ENCODE data around the gene DGCR6L.
"Not testable (repeated sequence)": the region's sequence is repeated elsewhere in the genome, so short reads cannot be mapped to it uniquely, and the experiment has no call there.

Gene DGCR6L

DNA sequence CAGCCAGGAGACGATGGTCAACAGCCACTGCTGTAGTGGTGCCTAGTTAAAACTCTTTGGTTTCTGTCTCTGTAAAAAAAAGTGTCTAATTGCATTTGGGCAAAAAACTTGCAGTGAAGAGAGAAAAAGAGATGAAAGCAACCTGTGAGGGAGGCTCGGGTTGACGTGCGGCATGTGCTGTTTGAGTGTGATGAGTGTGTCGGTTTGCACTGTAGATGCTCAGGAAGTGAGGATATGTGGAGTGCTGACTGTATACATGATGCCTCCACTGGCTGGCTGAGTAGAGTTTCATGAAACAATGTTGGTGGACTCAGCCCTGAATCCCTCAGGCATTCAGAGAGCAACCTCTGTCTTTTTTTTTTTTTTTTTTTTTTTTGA is 4.3 kb upstream of the DGCR6L start:
- no peak for DNase-seq

DNA sequence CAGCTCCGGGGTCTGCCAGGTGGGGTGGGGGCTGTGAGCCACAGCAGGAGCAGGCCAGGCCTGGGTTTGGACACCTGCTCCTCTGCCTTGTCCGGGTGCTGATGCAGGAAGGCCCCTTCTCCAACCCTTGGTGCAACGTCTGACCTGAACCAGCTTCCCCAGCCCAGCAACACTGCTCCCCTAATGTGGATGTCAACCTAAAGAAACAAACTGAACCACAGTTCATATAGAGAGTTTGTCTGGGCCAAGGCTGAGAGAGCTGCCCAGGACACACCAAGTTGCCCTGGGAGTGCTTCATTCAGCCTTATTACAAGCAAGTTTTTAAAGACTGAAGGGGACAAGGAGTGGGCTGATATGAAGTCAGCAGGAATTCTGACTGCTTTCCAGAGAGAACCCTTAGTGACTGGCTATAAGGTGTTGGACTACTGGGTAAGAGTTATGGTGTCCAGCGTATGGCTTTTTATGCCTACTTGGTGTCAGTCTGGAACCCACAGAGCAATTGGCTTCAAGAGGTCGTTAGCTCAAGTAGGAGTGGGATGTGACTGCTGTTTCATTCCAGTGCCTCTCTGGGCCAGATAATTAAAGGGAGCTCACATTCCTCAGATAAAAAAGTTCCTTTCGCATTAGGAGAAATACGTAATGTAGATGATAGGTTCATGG is 1.8 kb upstream of the DGCR6L start:
- DNase-seq: not testable (repeated sequence)

DNA sequence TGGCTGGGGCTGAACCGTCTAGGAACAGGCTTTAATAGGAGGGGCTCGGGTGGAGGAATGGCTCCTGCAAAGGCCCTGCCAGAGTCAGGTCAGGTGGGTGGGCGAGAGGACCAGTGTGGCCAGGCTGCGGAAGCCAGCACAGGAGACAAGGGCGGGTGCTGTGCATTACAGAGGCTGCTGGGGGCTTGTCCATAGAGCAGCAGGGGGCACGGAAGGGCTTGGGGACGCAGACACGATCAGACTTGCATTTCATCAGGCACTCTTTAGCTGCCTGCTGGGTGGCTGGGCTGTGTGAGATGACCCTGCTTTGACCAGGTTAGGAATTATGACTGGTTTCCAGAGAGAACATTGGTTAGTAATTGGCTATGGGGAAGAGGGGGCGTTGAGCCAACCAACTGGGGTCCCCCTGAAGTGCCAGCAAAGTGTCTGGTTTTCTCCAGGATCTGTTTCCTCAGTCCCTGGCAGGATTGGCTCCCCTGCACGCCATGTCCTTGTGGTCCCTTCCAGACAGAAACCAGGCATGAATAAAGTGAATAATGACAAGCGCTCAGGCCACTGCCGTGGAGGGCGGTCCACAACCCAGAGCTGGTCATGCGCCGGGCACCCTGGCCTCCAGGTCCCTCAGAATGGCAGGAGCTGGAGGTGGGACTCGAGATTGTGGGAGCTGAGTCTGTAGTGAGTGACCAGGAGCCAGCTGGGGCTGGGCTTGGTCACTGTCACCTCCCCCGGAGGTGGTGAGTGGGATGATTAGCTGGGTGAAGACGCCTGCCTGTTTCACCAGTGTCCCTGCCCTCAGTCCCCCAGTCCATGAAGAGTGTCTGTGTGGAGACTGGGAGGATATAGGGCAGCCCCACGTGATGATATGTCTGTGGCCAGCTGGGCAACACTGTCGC is 1.0 kb upstream of the DGCR6L start:
- not testable (repeated sequence) for DNase-seq

DNA sequence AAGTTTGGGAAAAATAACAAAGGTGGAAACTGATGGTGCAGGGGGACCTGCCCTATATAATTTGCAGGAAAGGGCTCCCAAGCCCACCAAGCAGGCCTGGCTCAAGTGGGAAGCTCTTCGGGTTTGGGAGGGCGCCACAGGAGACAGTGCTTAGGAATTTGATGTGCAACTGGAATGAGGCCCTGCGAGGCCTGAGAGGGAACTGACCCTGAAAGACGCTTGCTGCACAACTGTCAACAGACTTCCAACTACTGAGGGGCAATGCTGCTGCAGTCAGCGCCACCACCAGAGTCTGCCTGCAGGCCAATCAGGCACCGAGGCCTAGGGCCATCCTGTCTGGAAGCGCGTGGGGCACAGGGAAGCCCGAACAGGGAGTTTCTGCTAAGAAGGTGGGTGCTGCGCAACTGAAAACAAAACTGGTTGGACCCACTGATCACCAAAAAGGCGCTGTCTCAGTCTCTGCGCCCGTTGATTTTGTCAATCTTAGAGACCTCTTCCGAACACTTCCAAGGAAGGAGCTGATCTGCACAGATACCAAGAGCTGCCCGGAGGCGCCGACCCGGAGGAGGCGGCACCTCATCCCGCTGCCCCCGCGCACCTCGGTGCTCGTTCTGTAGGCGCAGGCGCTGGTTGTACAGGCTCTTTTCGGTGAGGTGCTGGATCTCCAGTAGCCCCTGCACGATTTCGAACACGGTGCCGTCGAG is 667 bp downstream of the DGCR6L start:
- DNase-seq: no peak

DNA sequence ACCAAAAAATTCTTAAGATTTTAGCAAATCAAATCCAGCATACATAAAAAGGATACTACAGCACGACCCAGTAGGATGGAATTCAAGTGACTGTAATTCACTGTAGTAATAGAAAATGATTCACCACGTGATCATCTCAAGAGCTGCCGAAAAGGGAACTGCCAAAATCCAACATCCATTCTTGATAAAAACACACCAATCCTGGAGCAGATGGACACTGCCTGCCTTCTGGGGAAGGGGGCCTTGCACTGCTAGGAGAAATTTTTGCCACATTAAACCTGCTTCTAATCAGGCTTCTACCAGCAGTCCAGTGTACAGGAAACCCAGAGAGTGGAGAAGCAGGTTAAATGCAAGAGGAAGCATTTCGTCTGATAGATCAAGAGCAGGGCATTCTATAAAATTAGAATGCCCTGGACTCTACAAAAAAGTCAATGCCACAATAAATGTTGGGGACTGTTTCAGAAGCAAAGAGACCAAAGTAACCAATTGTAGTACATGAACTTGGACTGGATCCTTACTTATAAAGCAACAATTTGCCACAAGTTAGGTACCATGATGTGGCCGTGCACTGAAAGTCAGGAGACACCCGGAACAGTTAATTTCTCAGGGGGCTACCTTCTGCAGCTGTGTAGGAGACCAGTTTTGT is 1.7 kb downstream of the DGCR6L start:
- not testable (repeated sequence) for DNase-seq

DNA sequence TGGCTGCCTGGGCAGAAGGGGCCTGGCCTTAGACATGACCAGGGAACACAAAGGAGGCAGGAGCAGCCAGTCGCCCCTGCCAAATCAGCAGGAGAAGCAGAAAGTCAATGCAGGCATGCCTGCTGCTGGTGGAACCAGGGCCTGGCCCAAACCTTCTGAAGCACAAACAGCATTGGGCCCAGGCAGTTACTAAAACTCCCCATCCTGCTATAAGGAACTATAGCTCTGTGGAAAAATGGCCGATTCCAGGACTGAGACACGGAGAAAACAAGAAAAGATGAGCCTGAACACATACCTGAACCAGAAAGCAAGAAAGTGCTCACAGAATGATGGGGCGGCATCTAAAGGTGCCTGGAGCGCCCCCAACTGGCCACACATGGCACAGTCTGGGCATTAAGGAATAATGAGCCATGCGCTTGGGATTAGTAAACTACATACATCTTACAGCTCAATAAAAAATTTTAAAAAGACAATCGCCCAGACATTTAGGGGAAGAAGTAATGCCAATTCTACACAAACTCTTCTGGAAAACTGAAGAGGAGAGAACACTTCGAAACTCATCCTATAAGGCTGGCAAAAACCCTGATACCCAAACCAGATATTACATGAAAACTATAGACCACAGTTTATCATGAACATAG is 2.3 kb downstream of the DGCR6L start:
- not testable (repeated sequence) for DNase-seq

DNA sequence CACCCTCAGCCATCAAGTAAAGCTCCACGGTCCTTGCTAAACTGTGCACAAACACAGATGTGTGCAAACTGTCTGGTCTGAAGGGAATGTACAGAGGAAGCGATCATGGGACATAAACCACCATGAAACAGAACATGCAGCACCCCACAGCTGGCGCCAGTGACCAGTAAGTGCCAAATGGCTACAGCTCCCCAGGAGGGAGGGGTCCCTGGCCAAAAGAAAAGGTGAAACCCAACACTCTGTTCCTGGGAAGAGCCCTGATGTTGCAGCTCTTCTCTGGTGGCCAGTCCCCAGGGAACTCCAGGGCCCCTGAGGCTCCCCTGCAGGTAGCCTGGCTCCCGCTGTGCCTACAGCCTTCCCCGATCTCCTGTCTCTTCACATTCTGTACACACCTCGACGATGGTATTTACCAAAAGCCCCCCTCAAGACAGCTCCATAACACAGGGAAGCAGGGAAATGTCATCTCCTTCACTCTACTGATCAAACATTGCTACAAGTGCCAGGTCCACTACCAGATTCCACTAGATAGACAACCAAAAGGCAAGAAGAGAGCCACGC is 2.9 kb downstream of the DGCR6L start:
- DNase-seq: no peak

DNA sequence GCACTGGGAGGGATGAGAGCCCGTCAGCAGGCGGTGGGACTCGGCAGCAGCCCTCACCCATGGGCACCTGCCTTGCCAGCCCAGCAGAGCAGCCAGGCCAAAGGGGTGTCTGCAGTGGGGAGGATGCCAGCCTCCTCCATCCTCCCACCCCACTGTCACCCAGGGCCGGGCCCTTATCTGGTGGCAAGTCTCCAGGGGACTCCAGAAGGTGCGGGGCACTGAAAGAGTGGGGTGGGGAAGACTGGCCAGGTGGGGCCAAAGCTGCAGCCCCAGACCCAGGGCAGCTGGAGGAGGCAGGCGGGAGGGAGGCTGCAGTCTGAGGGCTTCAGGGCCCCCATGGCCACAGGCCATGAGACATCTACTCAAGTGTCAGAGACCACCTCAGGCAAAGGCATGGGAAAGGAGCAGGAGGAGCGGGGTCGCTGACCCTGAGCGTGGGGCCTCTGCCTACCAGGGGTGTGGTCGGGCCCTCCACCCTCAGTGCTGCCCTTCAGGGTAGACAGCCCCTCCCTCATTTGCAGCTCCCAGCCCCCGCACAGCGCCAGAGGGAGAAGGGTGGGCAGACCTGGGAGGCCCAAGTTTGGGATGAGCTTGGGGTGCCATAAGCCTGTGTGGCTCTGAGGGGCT is 3.5 kb downstream of the DGCR6L start:
- DNase-seq: no peak

DNA sequence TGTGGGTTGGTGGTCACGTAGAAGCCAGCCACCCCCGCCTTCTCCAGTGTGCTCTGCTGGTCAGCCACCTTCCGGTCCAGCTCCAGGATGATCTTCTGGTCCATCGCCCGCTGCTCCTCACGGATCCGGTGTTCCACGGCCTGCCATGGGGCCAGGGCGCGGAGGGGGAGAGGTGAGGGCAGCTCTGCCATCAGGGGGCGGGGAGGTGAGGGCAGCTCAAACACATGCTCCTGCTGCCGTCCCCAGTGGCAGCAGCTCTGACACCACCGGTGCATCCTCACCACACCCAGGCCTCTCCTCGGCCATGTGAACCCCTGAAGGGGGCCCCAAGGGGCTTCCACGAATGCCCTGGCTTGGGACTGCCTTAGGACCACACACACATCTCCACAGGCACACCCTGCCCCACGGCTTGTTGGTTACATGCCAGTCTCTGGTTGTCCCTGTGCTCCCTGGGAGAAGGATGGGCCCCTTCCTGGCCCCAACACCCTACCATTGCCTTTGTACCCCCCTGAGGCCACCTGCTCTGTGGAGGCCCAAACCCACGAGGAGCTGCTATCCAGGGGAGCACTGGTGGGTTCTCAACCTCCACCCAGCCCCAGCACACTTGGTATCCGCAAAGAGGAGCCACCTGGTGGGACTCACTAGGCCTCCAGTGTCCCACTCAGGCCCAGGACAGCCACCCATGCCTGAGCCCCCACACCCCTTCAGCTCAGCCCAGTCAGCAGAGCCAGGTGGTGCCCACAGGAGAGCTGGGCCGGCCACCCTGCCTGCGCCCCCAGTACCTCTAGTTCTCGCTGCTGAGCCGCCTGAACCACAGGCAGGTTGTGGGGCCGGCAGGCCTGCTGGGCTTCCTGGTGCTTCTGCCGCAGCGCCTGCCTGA is 4.3 kb downstream of the DGCR6L start:
- DNase-seq: no peak

DNA sequence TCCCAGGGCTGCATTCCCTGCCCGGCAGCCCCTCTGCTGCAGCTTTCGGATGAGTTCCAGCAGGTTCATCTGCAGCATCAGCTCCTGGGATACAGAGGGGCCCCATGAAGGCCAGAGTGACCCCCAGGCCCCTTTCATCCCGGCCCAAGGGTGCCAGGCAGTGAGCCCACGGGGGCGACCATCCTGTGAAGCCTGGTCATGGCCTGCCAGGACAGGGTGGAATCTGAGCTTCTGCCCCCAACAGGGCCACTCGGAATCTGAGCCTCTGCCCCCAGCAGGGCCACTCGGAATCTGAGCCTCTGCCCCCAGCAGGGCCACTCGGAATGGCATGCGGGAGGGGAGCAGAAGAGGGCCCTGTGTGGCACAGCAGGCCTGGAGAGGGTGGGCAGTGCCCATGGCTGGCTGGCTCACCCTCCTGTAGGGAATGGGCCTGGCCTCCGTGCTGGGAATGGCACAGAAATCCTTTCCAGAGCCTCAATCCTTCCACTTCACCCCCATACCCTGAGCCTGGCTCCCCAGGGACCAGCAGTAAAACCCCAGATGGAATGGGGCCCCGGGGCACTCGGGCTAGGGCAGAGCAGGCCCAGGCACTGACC is 5.0 kb downstream of the DGCR6L start:
- not testable (repeated sequence) for DNase-seq

DNA sequence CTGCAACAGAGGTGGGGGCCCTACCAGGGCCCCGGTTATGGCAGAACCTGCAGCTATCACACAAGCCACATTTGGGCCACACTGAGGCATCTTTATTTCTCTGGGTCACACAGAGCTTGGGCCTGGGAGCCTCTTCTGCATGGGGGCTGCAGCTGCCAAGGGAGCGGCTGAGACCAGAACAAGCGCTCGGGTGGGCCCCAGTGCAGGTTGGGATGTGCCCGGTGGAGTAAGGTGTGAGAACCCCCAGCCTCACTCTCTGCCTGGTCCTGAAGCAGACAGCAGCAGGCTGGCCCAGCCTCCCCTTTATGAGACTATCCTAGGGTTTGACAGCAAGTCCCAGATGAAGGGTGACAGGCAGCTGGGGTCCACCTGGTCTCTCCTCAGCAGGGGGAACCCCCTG is 5.7 kb downstream of the DGCR6L start:
- not testable (repeated sequence) for DNase-seq

DNA sequence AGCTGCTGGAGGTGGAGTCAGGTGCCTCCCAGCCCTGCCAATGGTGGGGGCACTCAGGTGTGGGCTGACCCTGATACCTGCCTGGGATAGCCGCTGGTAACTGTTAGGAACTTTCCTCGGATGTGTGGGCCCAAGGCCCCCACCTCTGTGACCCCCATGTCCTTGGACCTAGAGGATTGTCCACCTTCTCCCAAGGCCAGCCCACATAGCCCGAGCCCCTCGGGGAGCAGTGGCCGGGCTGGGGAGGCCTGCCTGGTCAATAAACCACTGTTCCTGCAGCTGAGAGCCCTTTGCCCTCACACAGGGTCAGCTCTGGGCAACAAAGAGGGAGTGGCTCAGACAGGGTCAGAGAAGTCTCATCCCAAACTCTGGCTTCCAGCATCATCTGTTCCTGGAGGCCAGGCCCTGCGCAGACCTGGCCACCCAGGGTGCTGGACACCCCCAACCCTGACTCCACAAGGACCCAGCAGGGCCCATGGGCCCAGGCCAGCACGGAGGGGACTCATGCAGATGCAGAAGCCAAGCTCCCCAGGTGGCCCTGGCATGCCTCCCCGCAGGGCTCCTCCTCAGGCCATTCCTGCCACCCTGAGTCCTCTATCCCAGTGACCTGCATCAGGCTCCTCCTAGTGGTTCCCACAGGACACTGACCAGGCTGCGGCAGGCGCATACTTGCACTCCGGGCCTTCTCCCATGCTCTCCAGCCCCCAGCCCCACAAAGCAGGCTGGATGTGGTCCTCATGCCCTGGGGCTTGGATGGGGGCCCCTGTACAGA is 6.4 kb downstream of the DGCR6L start:
- not testable (repeated sequence) for DNase-seq

DNA sequence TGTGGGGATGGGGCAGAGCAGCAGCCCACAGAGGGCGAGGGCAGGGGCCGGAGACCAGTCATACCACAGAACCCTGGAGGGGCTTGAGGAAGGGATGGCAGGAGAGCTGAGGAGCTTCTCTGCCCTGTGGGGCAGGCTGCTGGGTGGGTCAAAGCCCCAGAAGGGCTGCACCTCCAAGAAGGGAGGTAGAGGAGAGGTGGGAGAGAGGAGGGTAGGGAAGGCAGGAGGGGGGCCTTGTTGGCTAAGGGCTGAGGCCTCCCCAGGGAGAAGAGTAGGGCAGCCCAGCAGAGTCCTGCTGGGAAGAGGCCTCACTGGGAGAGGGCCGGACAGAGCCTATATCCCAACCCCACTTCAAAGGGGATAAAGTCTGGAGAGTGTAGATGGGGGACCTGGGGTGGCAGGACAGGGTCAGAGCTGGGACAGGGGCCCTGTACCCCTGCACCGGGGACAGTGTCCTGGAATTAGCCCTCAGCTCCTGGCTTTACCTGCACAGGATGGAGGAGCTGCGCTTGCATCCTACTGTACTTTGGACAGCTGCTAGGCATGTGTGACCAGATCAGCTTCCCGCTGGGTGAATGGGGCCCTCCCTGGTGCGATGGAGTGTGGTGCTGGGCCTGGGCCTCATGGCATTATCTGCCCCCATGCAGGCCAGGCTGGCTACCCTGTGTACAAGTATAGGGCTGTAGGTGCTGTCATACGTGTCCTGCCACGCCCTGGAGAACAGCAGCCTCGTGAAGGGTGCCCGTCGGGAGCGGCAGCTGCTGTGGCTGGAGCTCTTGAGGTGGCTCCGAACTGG is 7.3 kb downstream of the DGCR6L start:
- no peak for DNase-seq

DNA sequence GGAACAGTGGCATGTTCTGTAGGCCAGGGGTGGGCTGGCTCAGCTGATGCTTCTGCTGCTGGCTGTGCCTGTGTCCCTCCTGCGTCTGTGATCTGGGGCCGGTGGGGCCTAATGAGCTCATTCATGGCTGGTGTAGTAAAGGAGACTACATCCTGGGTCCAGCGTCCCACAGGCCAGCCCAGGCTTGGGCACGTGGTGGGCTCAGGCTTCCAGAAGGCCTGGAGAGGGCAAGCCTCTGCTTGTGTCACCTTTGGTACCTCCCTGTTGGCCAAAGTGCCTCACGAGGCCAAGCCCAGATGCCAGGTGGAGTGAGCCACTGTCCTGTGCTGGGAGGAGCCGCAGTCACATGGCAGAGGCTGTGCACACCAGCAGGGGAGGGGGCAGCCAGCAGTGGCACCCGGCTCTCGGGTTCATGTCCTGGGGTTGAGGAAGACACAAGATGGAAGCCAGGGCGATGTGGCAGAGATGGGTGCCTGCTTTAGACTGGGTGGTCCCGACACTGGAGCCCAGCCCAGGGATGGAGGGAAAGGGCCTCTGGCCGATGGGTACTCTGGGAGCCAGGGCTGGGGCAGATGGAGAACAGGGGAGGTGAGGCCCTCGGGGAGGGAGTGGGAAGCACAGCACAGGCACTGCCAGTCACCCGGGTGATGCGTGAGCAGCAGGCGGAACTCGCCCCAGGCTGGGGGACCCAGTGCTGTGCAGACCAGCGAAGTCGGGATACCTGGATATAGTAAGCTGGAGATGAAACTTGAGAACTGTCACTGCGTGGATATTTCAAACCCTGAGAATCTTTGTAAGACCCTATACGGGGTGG is 8.4 kb downstream of the DGCR6L start:
- not testable (repeated sequence) for DNase-seq

DNA sequence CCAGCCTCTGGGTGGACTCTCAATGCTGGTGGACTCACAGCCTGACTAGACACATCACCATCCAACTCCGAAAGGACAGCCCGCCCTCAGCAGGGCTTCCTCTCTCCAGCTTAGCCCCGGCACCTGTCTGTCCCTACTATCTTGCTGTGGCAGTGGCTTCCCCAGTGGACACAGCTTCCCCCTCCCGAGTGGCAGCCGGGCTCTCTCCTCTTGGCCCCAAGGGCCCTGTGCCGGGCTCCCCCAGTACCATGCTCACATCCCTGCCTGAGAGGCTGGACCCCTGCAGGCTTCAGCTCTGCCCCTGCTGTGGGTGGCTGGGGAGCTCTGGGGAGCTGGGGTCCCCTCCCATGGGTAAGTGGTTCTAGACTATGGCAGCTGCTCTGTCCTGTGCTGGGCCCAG is 9.1 kb downstream of the DGCR6L start:
- DNase-seq: not testable (repeated sequence)

DNA sequence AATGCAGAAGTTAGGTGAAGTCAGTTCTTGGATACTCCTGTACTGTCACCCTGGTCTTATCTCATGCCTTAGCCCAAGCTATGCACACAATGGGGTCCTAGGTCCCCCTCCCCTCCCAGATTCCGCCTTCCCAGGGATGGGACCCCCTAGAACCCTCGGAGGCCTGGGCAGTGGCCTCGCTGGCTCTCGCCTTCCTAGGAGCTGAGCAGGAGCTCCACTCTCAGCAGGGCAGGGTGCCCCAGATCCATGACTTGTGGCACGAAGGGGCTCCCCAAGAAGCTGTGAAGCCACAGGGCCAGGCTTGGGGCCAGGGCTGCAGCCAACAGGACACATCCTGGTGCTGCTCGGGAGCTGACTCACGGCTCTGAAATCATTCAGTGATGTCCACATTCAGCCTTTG is 9.7 kb downstream of the DGCR6L start:
- DNase-seq: not testable (repeated sequence)

DNA sequence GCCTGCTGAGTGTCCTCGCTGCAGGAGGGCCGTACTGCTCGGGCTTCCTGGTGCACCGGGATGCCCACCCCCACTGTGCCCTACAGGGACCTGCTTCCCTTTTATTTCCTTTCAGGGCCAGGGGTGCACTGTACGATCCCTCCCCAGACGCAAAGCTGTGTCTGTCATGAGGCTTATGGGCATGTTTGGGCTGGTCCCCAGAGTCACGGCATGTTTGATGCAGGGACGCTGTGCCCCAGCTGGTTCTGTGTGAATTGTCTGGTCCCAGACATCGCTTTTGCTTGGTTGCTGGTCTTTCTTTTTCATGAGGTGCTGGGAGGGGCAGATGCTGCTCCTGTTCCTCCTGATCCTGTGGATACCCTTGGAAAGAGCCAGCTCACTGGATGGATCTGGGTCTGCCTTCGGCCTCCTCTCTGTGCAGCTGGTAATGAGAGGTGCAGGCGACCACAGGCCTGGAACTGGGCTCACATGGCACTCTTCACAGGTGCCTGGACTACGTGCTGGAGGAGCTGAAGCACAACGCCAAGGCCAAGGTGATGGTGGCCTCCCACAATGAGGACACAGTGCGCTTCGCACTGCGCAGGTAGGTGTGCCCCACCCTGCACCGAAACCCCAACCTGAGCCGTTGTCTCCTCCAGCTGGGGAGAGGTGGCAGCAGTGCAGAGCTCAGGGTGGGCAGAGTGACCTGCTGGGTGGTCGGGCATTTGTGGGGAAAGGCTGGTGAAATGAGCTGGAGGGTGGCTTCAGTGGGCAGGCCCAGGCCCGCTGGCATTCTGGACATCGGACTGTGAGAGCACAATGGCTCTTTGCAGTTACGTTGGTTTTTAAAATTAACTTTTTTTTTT is 10.8 kb downstream of the DGCR6L start:
- not testable (repeated sequence) for DNase-seq

All from activated CD4-positive, CD25-positive, alpha-beta regulatory T cell (primary cell).